Measurements from ENCODE around the gene MME.

MME gene

GRCh38 chr3:155164306-155164705 lies 84.2 kb downstream of the MME start:
- Mint-ChIP-seq H3K9me3 (no peaks in the 10 kb centered on the region), H3K27ac (no peak overlapping the region), H3K36me3 (ENCODE audit: low read depth) (peaks cover 24% of the 10 kb centered on the region), H3K4me1 (no peaks in the 10 kb centered on the region), H3K4me3 (no peak overlapping the region), H3K27me3 (ENCODE audit: low read depth, poor library complexity) (no peaks in the 10 kb centered on the region)
- TF ChIP-seq, protein P1, sequence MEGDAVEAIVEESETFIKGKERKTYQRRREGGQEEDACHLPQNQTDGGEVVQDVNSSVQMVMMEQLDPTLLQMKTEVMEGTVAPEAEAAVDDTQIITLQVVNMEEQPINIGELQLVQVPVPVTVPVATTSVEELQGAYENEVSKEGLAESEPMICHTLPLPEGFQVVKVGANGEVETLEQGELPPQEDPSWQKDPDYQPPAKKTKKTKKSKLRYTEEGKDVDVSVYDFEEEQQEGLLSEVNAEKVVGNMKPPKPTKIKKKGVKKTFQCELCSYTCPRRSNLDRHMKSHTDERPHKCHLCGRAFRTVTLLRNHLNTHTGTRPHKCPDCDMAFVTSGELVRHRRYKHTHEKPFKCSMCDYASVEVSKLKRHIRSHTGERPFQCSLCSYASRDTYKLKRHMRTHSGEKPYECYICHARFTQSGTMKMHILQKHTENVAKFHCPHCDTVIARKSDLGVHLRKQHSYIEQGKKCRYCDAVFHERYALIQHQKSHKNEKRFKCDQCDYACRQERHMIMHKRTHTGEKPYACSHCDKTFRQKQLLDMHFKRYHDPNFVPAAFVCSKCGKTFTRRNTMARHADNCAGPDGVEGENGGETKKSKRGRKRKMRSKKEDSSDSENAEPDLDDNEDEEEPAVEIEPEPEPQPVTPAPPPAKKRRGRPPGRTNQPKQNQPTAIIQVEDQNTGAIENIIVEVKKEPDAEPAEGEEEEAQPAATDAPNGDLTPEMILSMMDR (IDR thresholded peaks at IDR 0.05), result no peak
- DNase-seq, result no peak

DNA sequence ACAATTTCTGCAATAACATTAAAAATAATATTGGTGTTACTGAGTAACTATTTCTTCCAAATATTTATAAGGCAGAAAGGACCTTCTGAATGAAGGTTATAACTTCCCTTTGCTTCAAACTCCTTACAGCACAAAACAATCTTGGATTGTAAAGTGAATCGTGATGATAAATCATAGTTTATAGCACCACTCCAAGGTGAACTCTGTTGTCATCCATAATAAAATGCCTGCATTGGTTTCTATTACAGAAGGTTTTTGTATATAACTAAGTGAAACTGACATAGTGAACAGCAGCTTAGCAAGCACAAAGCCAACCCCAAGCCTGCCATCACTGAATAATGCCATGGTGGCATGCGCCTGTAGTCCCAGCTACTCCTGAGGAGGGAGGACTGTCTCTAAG lies 86.3 kb downstream of the MME start:
- Mint-ChIP-seq H3K4me1 (no peaks in the 10 kb centered on the region), H3K4me3 (no peak overlapping the region)
- no peak for DNase-seq

DNA sequence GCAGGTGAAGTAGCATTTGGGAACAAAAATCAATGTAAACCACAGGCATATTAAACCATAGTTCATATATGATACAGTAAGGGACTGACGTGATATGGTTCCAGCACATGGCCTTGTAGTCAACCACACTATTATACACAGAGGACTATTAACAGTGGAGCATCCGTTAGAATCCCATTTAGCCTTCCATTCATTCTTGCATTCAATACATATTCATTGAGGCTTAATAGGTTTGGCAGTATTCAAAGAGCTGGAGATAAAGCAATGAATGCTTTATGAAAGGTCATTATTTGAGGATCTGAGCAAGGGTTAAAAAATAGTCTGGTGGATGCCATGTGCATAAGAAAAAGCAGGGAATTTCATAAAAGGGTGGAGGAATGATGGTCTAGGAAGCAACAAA lies 89.1 kb downstream of the MME start:
- Mint-ChIP-seq H3K36me3 (ENCODE audit: low read depth) (peaks cover 65% of the 10 kb centered on the region), H3K27me3 (ENCODE audit: low read depth, poor library complexity) (peaks cover 3% of the 10 kb centered on the region), H3K9me3 (no peaks in the 10 kb centered on the region), H3K27ac (no peak overlapping the region), H3K4me1 (no peaks in the 10 kb centered on the region), H3K4me3 (no peak overlapping the region)
- no peak for DNase-seq
- TF ChIP-seq, protein P1 (IDR thresholded peaks at IDR 0.05), result no peak

More for the DNA sequence above, 86.3 kb downstream of the MME start:
- Mint-ChIP-seq H3K9me3 (no peaks in the 10 kb centered on the region), H3K27me3 (ENCODE audit: low read depth, poor library complexity) (no peaks in the 10 kb centered on the region), H3K27ac (no peak overlapping the region), H3K36me3 (ENCODE audit: low read depth) (peaks cover 44% of the 10 kb centered on the region)
- TF ChIP-seq, protein P1 (IDR thresholded peaks at IDR 0.05), result no peak

DNA sequence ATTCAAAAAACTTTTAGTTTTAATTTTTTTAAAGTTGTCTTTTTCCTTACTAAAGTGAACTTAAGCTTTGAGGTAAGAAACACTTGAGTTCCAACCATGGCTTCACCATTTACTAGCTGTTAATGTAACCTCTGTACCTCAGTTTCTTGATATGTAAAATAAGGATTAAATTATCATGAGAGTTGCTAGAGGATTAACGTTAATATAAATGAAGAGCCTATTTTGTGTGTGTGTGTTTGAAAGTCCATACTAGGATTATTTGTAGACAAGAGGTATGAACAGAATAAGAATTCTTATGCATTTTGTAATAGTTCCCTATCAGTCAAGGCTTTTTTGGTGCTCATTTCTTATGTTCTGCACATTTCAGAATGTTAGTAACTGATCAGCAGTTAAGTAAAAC lies 93.7 kb downstream of the MME start:
- H3K27me3 Mint-ChIP-seq (ENCODE audit: low read depth, poor library complexity), result peaks cover 4% of the 10 kb centered on the region
- H3K4me1 Mint-ChIP-seq, result no peaks in the 10 kb centered on the region
- H3K36me3 Mint-ChIP-seq (ENCODE audit: low read depth), result peaks cover 57% of the 10 kb centered on the region
- no peaks in the 10 kb centered on the region for H3K9me3 Mint-ChIP-seq
- no peak overlapping the region for H3K4me3 Mint-ChIP-seq
- TF ChIP-seq, protein P1 (IDR thresholded peaks at IDR 0.05), result no peak
- H3K27ac Mint-ChIP-seq, result no peak overlapping the region
- DNase-seq, result no peak

DNA sequence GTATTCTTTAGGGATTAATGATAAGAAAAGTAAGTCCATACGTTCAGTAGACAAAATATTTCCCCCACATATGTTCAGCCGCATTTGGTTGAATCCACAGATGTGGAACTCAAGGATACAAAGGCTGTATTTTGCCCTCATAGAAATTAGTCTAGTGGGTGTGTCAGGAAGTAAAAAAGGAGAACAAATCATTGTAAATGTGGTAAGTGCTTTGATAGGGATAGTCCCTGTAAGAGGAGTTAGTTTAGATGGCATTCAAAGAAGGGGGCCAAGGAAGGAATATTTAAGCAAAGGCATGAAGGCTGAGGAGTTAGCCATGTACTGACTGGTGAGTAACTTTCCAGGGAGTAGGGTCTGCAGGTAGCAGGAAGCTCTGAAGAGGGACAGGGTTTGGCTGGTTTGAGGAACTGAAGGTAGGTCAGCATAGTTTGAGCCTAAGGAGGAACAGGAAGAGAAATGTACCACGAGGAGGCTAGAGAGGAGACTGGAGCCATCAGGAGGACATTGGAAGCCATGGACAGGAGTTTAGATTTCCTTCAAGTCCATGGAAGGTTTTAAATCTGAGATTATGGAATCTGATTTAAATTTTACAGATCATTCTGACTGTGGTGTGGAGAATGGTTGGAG lies 98.8 kb downstream of the MME start:
- H3K4me3 Mint-ChIP-seq, result no peak overlapping the region
- no peaks in the 10 kb centered on the region for H3K9me3 Mint-ChIP-seq
- H3K27ac Mint-ChIP-seq, result no peak overlapping the region
- H3K36me3 Mint-ChIP-seq (ENCODE audit: low read depth), result peaks cover 10% of the 10 kb centered on the region
- H3K27me3 Mint-ChIP-seq (ENCODE audit: low read depth, poor library complexity), result peaks cover 4% of the 10 kb centered on the region
- TF ChIP-seq, protein P1 (IDR thresholded peaks at IDR 0.05), result no peak
- no peak for DNase-seq
- no peaks in the 10 kb centered on the region for H3K4me1 Mint-ChIP-seq

GRCh38 chr3:155179437-155179827 lies 99.3 kb downstream of the MME start:
- peaks cover 10% of the 10 kb centered on the region for H3K36me3 Mint-ChIP-seq (ENCODE audit: low read depth)

More at GRCh38 chr3:155179437-155179827, 99.3 kb downstream of the MME start:
- Mint-ChIP-seq H3K4me1 (no peaks in the 10 kb centered on the region), H3K27me3 (ENCODE audit: low read depth, poor library complexity) (no peaks in the 10 kb centered on the region), H3K9me3 (no peaks in the 10 kb centered on the region), H3K27ac (no peak overlapping the region), H3K4me3 (no peak overlapping the region)
- no peak for DNase-seq
- TF ChIP-seq, protein P1 (IDR thresholded peaks at IDR 0.05), result no peak
